HCT116 (cell line): ENCODE measurements around the gene BAD. TPM values are rescaled to one million over a fixed set of nuclear protein-coding genes. Genes with fewer than 3 reads are reported as not detected.

ENCODE experiments used
- ATAC-seq: fragments of 200-7000 bp; cut with Tn5 transposase; 2 replicates; pipeline ENCODE4 v1.9.1; 2020; ENCODE audit warnings: mild to moderate bottlenecking, moderate library complexity
- BruUV-seq: library from RNA; stranded (reverse); fragments of 400-500 nt; replicated peaks from 2 replicates; lab custom pipeline; 2021; lab: Mats Ljungman, UMichigan
- CTCF ChIA-PET: fragments of 300-600 bp; sonication (Branson Sonifier 250); formaldehyde crosslinking; loops from one replicate; lab custom pipeline; 2021; ENCODE audit warnings: antibody characterized with exemption; lab: Charles Lee
- POLR2A ChIA-PET: fragments of 300-600, 350-600 bp; sonication (Branson Sonifier 250); formaldehyde crosslinking; loops from one replicate; lab custom pipeline; 2021; ENCODE audit warnings: antibody characterized with exemption; lab: Charles Lee
- RAD21 ChIA-PET, 2 experiments: fragments of 300-600 bp; sonication (Branson Sonifier 250); formaldehyde crosslinking; loops; one replicate each; lab custom pipeline; 2023; ENCODE audit warnings: low total read pairs in 2 of 2; ENCODE audit not compliant: uncharacterized antibody in 2 of 2, unreplicated experiment in 2 of 2, low non-redundant PET in 1 of 2; lab: Charles Lee
- DNase-seq: peaks from one replicate; pipeline ENCODE4 v3.0.0-alpha.2; 2010; ENCODE audit warnings: low read depth, low spot score
- H2AFZ ChIP-seq: fragments of 200-600 bp; shearing (Covaris generic), sonication (generic); 2 replicates; pipeline ENCODE4 v1.6.1; 2017; ENCODE audit warnings: low read depth, mixed run types, mixed read lengths, antibody characterized with exemption, low read length; ENCODE audit not compliant: poor library complexity, severe bottlenecking
- H3K27ac ChIP-seq: 2 replicates; pipeline ENCODE4 v1.5.1; 2012; ENCODE audit warnings: low read depth, low read length
- H3K27me3 ChIP-seq: fragments of 200-600 bp; sonication (generic); 2 replicates; pipeline ENCODE4 v1.6.1; 2016; ENCODE audit warnings: mixed run types, low read length, mixed read lengths; ENCODE audit not compliant: insufficient read depth
- H3K36me3 ChIP-seq, 2 experiments: fragments of 200-500 bp in 1 of 2; fragments of 200-600 bp in 1 of 2; sonication (Bioruptor generic) in 1 of 2; sonication (generic) in 1 of 2; 2 replicates each; pipeline versions ENCODE4 v1.5.1 to v1.6.1; 2014 to 2016; ENCODE audit warnings: low read length in 2 of 2, inconsistent platforms in 1 of 2, mixed read lengths in 1 of 2, mixed run types in 1 of 2; ENCODE audit not compliant: insufficient read depth in 2 of 2, control insufficient read depth in 1 of 2
- H3K4me1 ChIP-seq, 2 experiments: fragments of 200-600 bp in 1 of 2; sonication (generic) in 1 of 2; 2 replicates each; pipeline versions ENCODE4 v1.5.1 to v1.6.1; 2012 to 2017; ENCODE audit warnings: low read length in 2 of 2, inconsistent platforms in 1 of 2, mild to moderate bottlenecking in 1 of 2, mixed read lengths in 1 of 2, mixed run types in 1 of 2, moderate library complexity in 1 of 2; ENCODE audit not compliant: insufficient read depth in 2 of 2, control insufficient read depth in 1 of 2
- H3K4me2 ChIP-seq: fragments of 200-600 bp; sonication (generic); 2 replicates; pipeline ENCODE4 v1.6.1; 2017; ENCODE audit warnings: mixed run types, low read length, mixed read lengths
- H3K4me3 ChIP-seq, 2 experiments: fragments of 200-600 bp in 1 of 2; sonication (generic) in 1 of 2; replicated peaks in 1 of 2; 2 replicates each; pipeline ENCODE4 v1.5.1; 2011 to 2016; ENCODE audit warnings: low read length in 2 of 2, control low read depth in 1 of 2, low read depth in 1 of 2, mild to moderate bottlenecking in 1 of 2, mixed read lengths in 1 of 2, mixed run types in 1 of 2
- H3K79me2 ChIP-seq: fragments of 200-600 bp; sonication (generic); 2 replicates; pipeline ENCODE4 v1.6.1; 2017; ENCODE audit warnings: mild to moderate bottlenecking, mixed run types, low read length, moderate library complexity, mixed read lengths; ENCODE audit not compliant: insufficient read depth
- H3K9ac ChIP-seq: fragments of 200-600 bp; sonication (generic); 2 replicates; pipeline ENCODE4 v1.6.1; 2016; ENCODE audit warnings: low read length, mixed read lengths
- H3K9me2 ChIP-seq: fragments of 200-600 bp; sonication (generic), shearing (Covaris generic); 2 replicates; pipeline ENCODE4 v1.6.1; 2017; ENCODE audit warnings: mixed run types, mild to moderate bottlenecking, moderate library complexity; ENCODE audit not compliant: insufficient read depth
- H3K9me3 ChIP-seq, 2 experiments: fragments of 200-500 bp in 1 of 2; fragments of 200-600 bp in 1 of 2; sonication (Bioruptor generic) in 1 of 2; sonication (generic) in 1 of 2; 2 replicates each; pipeline ENCODE4 v1.6.1; 2014 to 2017; ENCODE audit warnings: low read length in 2 of 2, mixed read lengths in 2 of 2, inconsistent platforms in 1 of 2, low read depth in 1 of 2, mild to moderate bottlenecking in 1 of 2, mixed run types in 1 of 2, moderate library complexity in 1 of 2; ENCODE audit not compliant: control insufficient read depth in 1 of 2, insufficient read depth in 1 of 2
- H4K20me1 ChIP-seq: fragments of 200-600 bp; sonication (generic), shearing (Covaris generic); 2 replicates; pipeline ENCODE4 v1.6.1; 2017; ENCODE audit warnings: mixed run types, mild to moderate bottlenecking, moderate library complexity; ENCODE audit not compliant: insufficient read depth
- CBX3 ChIP-seq: IDR thresholded peaks from 2 replicates; pipeline ENCODE4 v1.6.1; 2012; ENCODE audit warnings: low read depth
- CEBPB ChIP-seq: IDR thresholded peaks from 2 replicates; pipeline ENCODE4 v1.6.1; 2012; ENCODE audit warnings: low read depth
- EGR1 ChIP-seq: IDR thresholded peaks from 2 replicates; pipeline ENCODE4 v1.6.1; 2012; ENCODE audit warnings: low read depth
- FOSL1 ChIP-seq: IDR thresholded peaks from 2 replicates; pipeline ENCODE4 v1.6.1; 2012; ENCODE audit warnings: low read depth
- POLR2A ChIP-seq: IDR thresholded peaks from 2 replicates; pipeline ENCODE4 v1.7.0; 2011; ENCODE audit warnings: borderline replicate concordance; ENCODE audit not compliant: insufficient read depth, insufficient read length; ENCODE audit errors: extremely low read depth
- POLR2AphosphoS5 ChIP-seq: IDR thresholded peaks from 2 replicates; pipeline ENCODE4 v1.6.1; 2011; ENCODE audit warnings: mild to moderate bottlenecking, low read depth, low read length, moderate library complexity
- REST ChIP-seq: IDR thresholded peaks from 2 replicates; pipeline ENCODE4 v1.6.1; 2012; ENCODE audit warnings: low read depth
- SIN3A ChIP-seq: IDR thresholded peaks from 2 replicates; pipeline ENCODE4 v1.6.1; 2012; ENCODE audit warnings: low read depth
- TCF7L2 ChIP-seq: IDR thresholded peaks from 2 replicates; pipeline ENCODE4 v1.7.0; 2011; ENCODE audit warnings: borderline replicate concordance, inconsistent platforms; ENCODE audit not compliant: insufficient read depth, insufficient read length; ENCODE audit errors: extremely low read depth
- ZBTB33 ChIP-seq: IDR thresholded peaks from 2 replicates; pipeline ENCODE4 v1.6.1; 2011; ENCODE audit warnings: mild to moderate bottlenecking, low read length, moderate library complexity; ENCODE audit not compliant: insufficient replicate concordance; ENCODE audit errors: extremely low read depth
- ZFX ChIP-seq: fragments of 450-650 bp; IDR thresholded peaks from 2 replicates; pipeline ENCODE4 v1.6.1; 2017
- ZNF274 ChIP-seq: fragments of 200-500 bp; sonication (Bioruptor generic); IDR thresholded peaks from 2 replicates; pipeline ENCODE4 v1.6.1; 2014; ENCODE audit warnings: mild to moderate bottlenecking, low read depth, low read length, inconsistent platforms
- intact Hi-C: fragments of 100-400 bp; cut with micrococcal nuclease; formaldehyde crosslinking; loops from 2 replicates; pipeline ENCODE4 v1.10.0; 2022
- total RNA-seq: library from RNA; stranded (reverse); gene quantifications from one replicate; pipeline ENCODE4 v1.2.1, GENCODE V29; 2021; ENCODE audit not compliant: unreplicated experiment

BAD gene
- total RNA-seq, 1 experiment from 2014 or later = 51.9 TPM

GRCh38 chr11:64290352-64291261 lies 6.1 kb upstream of the BAD start:
- TF ChIP-seq REST = no peak
- no peak for TF ChIP-seq ZNF274
- no peak for TF ChIP-seq FOSL1
- no peak for TF ChIP-seq SIN3A
- no peak for TF ChIP-seq POLR2A
- no peak for TF ChIP-seq ZFX
- no peak for TF ChIP-seq TCF7L2
- no peak for TF ChIP-seq CEBPB
- no peak for TF ChIP-seq POLR2AphosphoS5
- TF ChIP-seq CBX3 = no peak
- TF ChIP-seq ZBTB33 = no peak
- TF ChIP-seq EGR1 = no peak
- H3K4me1 ChIP-seq = peaks cover 8 to 10% of the 10 kb centered on the region in 2 experiments
- intact Hi-C loops = no loop called here
- no peaks in the 10 kb centered on the region for H3K79me2 ChIP-seq
- no peak overlapping the region for H2AFZ ChIP-seq
- no peaks in the 10 kb centered on the region for H3K36me3 ChIP-seq
- no TSS peak for BruUV-seq
- no peaks in the 10 kb centered on the region for H4K20me1 ChIP-seq
- ATAC-seq (no peak), DNase-seq (no peak)
- H3K27me3 ChIP-seq = no peaks in the 10 kb centered on the region
- CTCF ChIA-PET = interaction anchor here (1.2 to 1.3 kb wide), 3 partner anchors 10 to 14 kb away, joined by 4 to 6 read pairs (median 5); no protein-coding TSS in a partner anchor
- H3K4me2 ChIP-seq = no peak overlapping the region
- RAD21 ChIA-PET = no interaction called here
- POLR2A ChIA-PET = no interaction called here
- no peak overlapping the region for H3K4me3 ChIP-seq
- H3K9ac ChIP-seq = no peak overlapping the region
- H3K9me3 ChIP-seq = no peaks in the 10 kb centered on the region
- H3K9me2 ChIP-seq = no peaks in the 10 kb centered on the region
- H3K27ac ChIP-seq = no peak overlapping the region
